ENCODE measurements around the gene PURB. TPM values are rescaled to one million over a fixed set of nuclear protein-coding genes. Genes with fewer than 3 reads are reported as not detected.

Gene PURB
- total and polyA plus RNA-seq, 10 of the 15 experiments (the other 5 are each of a cell fraction or from before 2014, with no cell fraction given): 0.77 to 18.6 (median 8.9) TPM

- TF ChIP-seq MTA3 (IDR thresholded peaks at IDR 0.05; ENCODE audit: borderline replicate concordance, low read length): 0 out of 2 replicates have a peak, but pooled peaks have one; percentile 68
- TF ChIP-seq ZBTB4 (CRISPR knock-in tag; IDR thresholded peaks at IDR 0.05): no peak
- peak; percentile 34; the same call in 1 of the 2 replicates for TF ChIP-seq NFIC (IDR thresholded peaks at IDR 0.05; ENCODE audit: low read depth, low read length)
- no peak for TF ChIP-seq KDM1A (IDR thresholded peaks at IDR 0.05; ENCODE audit: borderline replicate concordance)
- 0 out of 2 replicates have a peak, but pooled peaks have one; percentile 59 for TF ChIP-seq SIN3A (IDR thresholded peaks at IDR 0.05; ENCODE audit: low read depth, low read length)
- peak; percentile 85 for TF ChIP-seq HCFC1 (IDR thresholded peaks at IDR 0.05; ENCODE audit: low read length)
- no peak for TF ChIP-seq RCOR1 (conservative IDR thresholded peaks at IDR 0.05; ENCODE audit: low read depth, low read length)
- no peak for TF ChIP-seq RFX5 (IDR thresholded peaks at IDR 0.05; ENCODE audit: low read depth, low read length)
- peak; percentile 66 for TF ChIP-seq DPF2 (IDR thresholded peaks at IDR 0.05)
- TF ChIP-seq CUX1 (IDR thresholded peaks at IDR 0.05; ENCODE audit: insufficient replicate concordance, low read depth, low read length): no peak
- no peak for TF ChIP-seq NR2C2 (IDR thresholded peaks at IDR 0.05; ENCODE audit: borderline replicate concordance, control insufficient read depth, insufficient read length, low read depth)
- peak; percentile 70 for TF ChIP-seq GATAD2B (conservative IDR thresholded peaks at IDR 0.05; ENCODE audit: low read depth)
- 0 out of 2 replicates have a peak, but pooled peaks have one; percentile 57 for TF ChIP-seq PAX8 (IDR thresholded peaks at IDR 0.05)
- peak; percentile 86 for TF ChIP-seq GABPA (IDR thresholded peaks at IDR 0.05; ENCODE audit: low read depth)
- no peak for TF ChIP-seq STAT1 (conservative IDR thresholded peaks at IDR 0.05)
- TF ChIP-seq BACH1 (IDR thresholded peaks at IDR 0.05; ENCODE audit: borderline replicate concordance): peak; percentile 98
- no peak for TF ChIP-seq CBX3 (IDR thresholded peaks at IDR 0.05; ENCODE audit: borderline replicate concordance, low read depth)
- no peak for TF ChIP-seq NRF1 (conservative IDR thresholded peaks at IDR 0.05; ENCODE audit: low read depth, low read length)
- peak; percentile 41; the same call in 1 of the 2 replicates for TF ChIP-seq PAX5 (IDR thresholded peaks at IDR 0.05; ENCODE audit: borderline replicate concordance, low read depth, low read length)
- TF ChIP-seq NKRF (conservative IDR thresholded peaks at IDR 0.05): peak; percentile 65
Measured at GRCh38 chr7:44885394-44886317, at the start of gene PURB (continued).
